NCI-H187 (cell line): ENCODE data around the gene DCAF4.
"Not testable (repeated sequence)": the region's sequence is repeated elsewhere in the genome, so short reads cannot be mapped to it uniquely, and the experiment has no call there.

Source experiments
- DNase-seq, 2 experiments: peaks; one replicate each; lab custom pipeline; 2025; lab: John Stamatoyannopoulos, UW

Gene DCAF4

GRCh38 chr14:72932893-72933292, 6.6 kb downstream of the DCAF4 start:
- no peak for DNase-seq

GRCh38 chr14:72939630-72940029, 13.4 kb downstream of the DCAF4 start:
- no peak for DNase-seq

- DNase-seq, result no peak
Observed at GRCh38 chr14:72941286-72941985, 15.2 kb downstream of the DCAF4 start.

- no peak for DNase-seq
Observed at GRCh38 chr14:72942934-72943333, 16.7 kb downstream of the DCAF4 start.

GRCh38 chr14:72943876-72944430, 17.7 kb downstream of the DCAF4 start:
- DNase-seq, result no peak

GRCh38 chr14:72945356-72946027, 19.2 kb downstream of the DCAF4 start:
- no peak for DNase-seq

- DNase-seq, result no peak
Observed at GRCh38 chr14:72946491-72946890, 20.2 kb downstream of the DCAF4 start.

- DNase-seq, result no peak
Observed at GRCh38 chr14:72947366-72948160, 21.3 kb downstream of the DCAF4 start.

- DNase-seq, result peak; percentile 16 to 21
Observed at GRCh38 chr14:72948481-72949138, 22.3 kb downstream of the DCAF4 start.

GRCh38 chr14:72952171-72952570, 25.9 kb downstream of the DCAF4 start:
- no peak for DNase-seq

GRCh38 chr14:72956741-72957140, 30.5 kb downstream of the DCAF4 start:
- not testable (repeated sequence) for DNase-seq

- DNase-seq, result no peak
Observed at GRCh38 chr14:72957213-72957612, 30.9 kb downstream of the DCAF4 start.

GRCh38 chr14:72958548-72958947, 32.3 kb downstream of the DCAF4 start:
- no peak for DNase-seq

- DNase-seq, result not testable (repeated sequence)
Observed at GRCh38 chr14:72961016-72961415, 34.8 kb downstream of the DCAF4 start.

- no peak for DNase-seq
Observed at GRCh38 chr14:72961579-72962335, 35.5 kb downstream of the DCAF4 start.

GRCh38 chr14:72962336-72962754, 36.1 kb downstream of the DCAF4 start:
- DNase-seq, result peak; percentile 29 to 32

- no peak for DNase-seq
Observed at GRCh38 chr14:72962829-72963312, 36.6 kb downstream of the DCAF4 start.

- no peak for DNase-seq
Observed at GRCh38 chr14:72965249-72965648, 39.0 kb downstream of the DCAF4 start.

GRCh38 chr14:72966038-72966437, 39.8 kb downstream of the DCAF4 start:
- no peak for DNase-seq

- no peak for DNase-seq
Observed at GRCh38 chr14:72968316-72968715, 42.1 kb downstream of the DCAF4 start.

GRCh38 chr14:72970058-72970630, 43.9 kb downstream of the DCAF4 start:
- DNase-seq, result no peak
